Measurements from ENCODE around the gene CCDC102B.
"Not testable (repeated sequence)": the region's sequence is repeated elsewhere in the genome, so short reads cannot be mapped to it uniquely, and the experiment has no call there.

Gene CCDC102B

DNA sequence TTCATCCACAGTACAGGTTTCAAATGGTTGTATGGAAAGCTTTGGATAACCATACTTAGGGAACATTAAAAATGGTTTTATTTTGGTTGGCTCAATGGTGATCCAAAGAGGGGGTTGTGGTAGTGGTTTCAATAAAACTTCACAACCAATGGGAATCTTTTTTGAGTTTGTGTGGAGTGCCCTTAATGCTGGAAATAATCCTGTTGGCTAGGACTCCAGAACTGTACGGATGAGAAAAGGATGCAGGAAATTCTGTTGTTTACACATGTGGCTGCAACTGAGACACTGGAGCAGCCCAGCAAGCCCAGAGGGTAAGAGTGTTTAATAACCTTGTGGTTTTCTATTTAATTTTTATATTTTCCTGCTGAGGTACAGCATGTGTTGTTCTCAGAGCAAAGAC lies at the start of gene CCDC102B:
Gene CCDC102B (plus strand): TSS at position 210 of the 400 bp plus-strand sequence. CDS start 38,684 bp downstream, outside the sequence.
- in situ Hi-C loops (cut with MboI; ENCODE audit: low sequenced_read_pairs) = no loop called here

DNA sequence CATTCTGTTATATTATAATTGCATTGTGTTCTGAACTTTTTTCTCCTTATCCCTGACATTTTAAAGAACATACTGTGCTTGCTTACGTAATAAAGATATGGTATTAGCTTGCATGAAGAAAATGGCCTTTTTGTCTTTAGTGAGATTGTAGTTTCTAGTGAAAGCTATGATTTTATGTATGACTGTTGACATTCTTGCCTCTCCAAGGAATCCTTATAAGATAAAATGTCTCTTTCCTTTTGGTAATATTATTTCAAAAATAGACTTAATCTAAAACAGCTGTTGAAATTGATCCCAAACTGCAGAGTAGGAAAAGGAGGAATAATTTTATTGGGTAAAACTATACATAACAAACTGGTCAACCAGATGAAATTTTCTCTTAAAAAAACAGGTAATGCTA lies 40.8 kb upstream of the CCDC102B start:
- in situ Hi-C loops (cut with MboI; ENCODE audit: low sequenced_read_pairs) = no loop called here

DNA sequence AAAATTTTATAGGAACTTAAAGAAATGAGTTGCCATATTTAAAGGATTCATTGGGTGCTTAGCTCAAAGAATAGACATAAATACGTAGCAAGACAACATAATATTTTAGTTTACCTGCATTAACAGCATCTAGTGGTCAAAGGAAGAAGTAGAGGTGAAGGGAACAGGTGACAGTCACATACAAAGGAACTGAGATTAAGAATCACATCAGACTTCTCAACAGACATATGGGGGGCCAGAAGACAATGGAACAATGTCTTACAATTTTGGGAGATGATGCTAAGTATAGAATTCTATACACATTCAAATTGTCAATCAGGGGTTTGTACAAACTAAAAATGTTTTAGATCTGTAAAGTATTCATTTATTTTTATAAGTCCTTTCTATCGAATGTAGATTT lies 38.6 kb upstream of the CCDC102B start:
- in situ Hi-C loops (cut with MboI; ENCODE audit: low sequenced_read_pairs) = no loop called here

- in situ Hi-C loops (cut with MboI; ENCODE audit: low sequenced_read_pairs) = no loop called here
Measured at GRCh38 chr18:68763083-68763482, 34.8 kb upstream of the CCDC102B start.

GRCh38 chr18:68764016-68764415 lies 33.9 kb upstream of the CCDC102B start:
- in situ Hi-C loops (cut with MboI; ENCODE audit: low sequenced_read_pairs) = no loop called here

GRCh38 chr18:68766433-68766832 lies 31.4 kb upstream of the CCDC102B start:
- in situ Hi-C loops (cut with MboI; ENCODE audit: low sequenced_read_pairs) = no loop called here

GRCh38 chr18:68769461-68769860 lies 28.4 kb upstream of the CCDC102B start:
- in situ Hi-C loops (cut with MboI; ENCODE audit: low sequenced_read_pairs) = no loop called here

GRCh38 chr18:68772268-68772667 lies 25.6 kb upstream of the CCDC102B start:
- in situ Hi-C loops (cut with MboI; ENCODE audit: low sequenced_read_pairs) = no loop called here

GRCh38 chr18:68778280-68778886 lies 19.5 kb upstream of the CCDC102B start:
- in situ Hi-C loops (cut with MboI; ENCODE audit: low sequenced_read_pairs) = no loop called here

- in situ Hi-C loops (cut with MboI; ENCODE audit: low sequenced_read_pairs) = no loop called here
Measured at GRCh38 chr18:68779169-68779568, 18.7 kb upstream of the CCDC102B start.

GRCh38 chr18:68780802-68781635 lies 16.9 kb upstream of the CCDC102B start:
- in situ Hi-C loops (cut with MboI; ENCODE audit: low sequenced_read_pairs) = no loop called here

DNA sequence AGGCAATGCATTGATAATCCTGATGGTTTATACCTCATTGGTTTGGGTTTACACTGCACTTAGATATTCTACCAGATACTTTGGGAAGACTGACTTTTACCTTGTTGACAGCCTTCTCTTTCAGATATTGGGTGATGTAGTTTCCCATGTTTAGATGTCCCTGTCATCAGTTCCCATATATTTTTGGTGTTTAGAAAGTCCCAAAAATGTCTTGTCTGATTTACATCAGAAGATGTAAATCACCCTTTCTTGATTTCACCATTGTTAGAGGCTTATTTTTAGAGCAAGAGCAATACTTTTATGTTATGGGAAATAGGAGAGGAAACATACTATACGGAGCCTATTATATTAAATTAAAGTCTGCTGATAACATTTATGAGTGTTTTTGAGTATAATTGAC lies 14.4 kb upstream of the CCDC102B start:
- in situ Hi-C loops (cut with MboI; ENCODE audit: low sequenced_read_pairs) = no loop called here

- in situ Hi-C loops (cut with MboI; ENCODE audit: low sequenced_read_pairs) = no loop called here
Measured at GRCh38 chr18:68784071-68784470, 13.8 kb upstream of the CCDC102B start.

- in situ Hi-C loops (cut with MboI; ENCODE audit: low sequenced_read_pairs) = not testable (repeated sequence)
Measured at GRCh38 chr18:68790290-68790689, 7.6 kb upstream of the CCDC102B start.

- in situ Hi-C loops (cut with MboI; ENCODE audit: low sequenced_read_pairs) = no loop called here
Measured at GRCh38 chr18:68791801-68792200, 6.1 kb upstream of the CCDC102B start.

DNA sequence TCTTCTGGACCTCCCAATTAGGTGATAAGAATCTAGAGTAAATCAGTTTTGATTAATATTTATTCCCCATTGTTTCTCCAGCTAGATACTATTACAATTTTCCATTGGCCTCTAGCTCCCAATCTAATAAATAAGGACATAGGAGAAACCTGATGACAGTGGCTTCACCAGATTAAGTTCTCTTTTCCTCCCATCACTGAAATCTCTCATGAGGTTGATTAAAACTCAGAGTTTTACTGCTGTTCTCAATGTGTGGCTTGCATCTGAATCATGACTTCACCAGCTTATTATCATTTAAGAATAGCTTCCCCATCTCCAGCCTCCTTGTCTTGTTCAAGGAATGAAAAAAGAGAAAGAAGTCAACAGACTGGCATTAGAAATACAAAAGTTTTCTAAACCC lies 3.9 kb upstream of the CCDC102B start:
- in situ Hi-C loops (cut with MboI; ENCODE audit: low sequenced_read_pairs) = no loop called here

GRCh38 chr18:68796936-68797690 lies 767 bp upstream of the CCDC102B start:
- in situ Hi-C loops (cut with MboI; ENCODE audit: low sequenced_read_pairs) = no loop called here

- in situ Hi-C loops (cut with MboI; ENCODE audit: low sequenced_read_pairs) = no loop called here
Measured at GRCh38 chr18:68800075-68800474, 2.2 kb downstream of the CCDC102B start.

GRCh38 chr18:68803356-68803755 lies 5.5 kb downstream of the CCDC102B start:
- in situ Hi-C loops (cut with MboI; ENCODE audit: low sequenced_read_pairs) = no loop called here

- in situ Hi-C loops (cut with MboI; ENCODE audit: low sequenced_read_pairs) = no loop called here
Measured at GRCh38 chr18:68817584-68817983, 19.7 kb downstream of the CCDC102B start.

DNA sequence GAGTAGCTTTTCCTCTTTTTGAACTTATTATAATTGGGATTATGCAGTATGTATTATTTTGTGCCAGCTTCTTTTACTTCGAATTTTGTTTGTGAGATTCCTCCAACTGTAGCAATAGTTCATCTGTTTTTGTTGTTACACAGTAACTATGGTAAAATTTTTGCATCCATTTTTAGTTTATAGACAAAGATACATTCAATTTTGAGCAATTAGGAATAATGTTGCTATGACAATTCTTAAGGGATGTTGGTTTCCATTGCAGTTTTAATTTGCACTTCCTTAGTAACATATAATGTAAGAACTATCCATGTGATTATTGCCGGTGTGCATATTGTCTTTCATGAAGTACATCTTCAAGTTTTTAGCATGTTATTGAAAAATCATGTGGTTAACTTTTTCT lies 20.7 kb downstream of the CCDC102B start:
- in situ Hi-C loops (cut with MboI; ENCODE audit: low sequenced_read_pairs) = no loop called here

DNA sequence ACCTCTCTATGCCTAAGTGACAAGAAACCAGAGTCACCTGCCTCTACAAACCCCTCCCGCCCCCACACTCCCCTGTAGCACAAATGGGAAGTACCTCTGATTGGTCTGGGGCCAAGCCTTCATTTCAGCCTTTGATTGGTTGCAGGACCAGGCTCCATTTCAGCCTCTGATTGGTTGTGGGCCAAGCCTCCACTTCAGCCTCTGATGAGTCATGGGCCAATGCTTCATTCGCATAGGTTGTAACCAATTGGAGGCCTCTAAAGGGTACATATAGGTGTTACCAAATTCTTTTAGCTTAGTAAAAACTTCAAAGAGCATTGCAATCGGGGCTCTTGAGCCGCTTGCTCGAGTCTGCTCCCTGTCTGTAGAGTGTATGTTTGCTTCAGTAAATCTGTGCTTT lies 25.0 kb downstream of the CCDC102B start:
- in situ Hi-C loops (cut with MboI; ENCODE audit: low sequenced_read_pairs) = no loop called here
